ENCODE results near the gene IFITM1.
"Not testable (repeated sequence)": the region's sequence is repeated elsewhere in the genome, so short reads cannot be mapped to it uniquely, and the experiment has no call there.

- not testable (repeated sequence) for TF ChIP-seq CTCF, POLR2A, POLR2AphosphoS5, EP300 (IDR thresholded peaks at IDR 0.05)
Observed at GRCh38 chr11:363443-363805, 49.6 kb downstream of the IFITM1 start.
